IMR-90 (cell line): ENCODE measurements around the gene NAA38. TPM values are rescaled to one million over a fixed set of nuclear protein-coding genes. Genes with fewer than 3 reads are reported as not detected.

ENCODE experiments used
- FOS ChIP-seq: fragments of 150-350 bp; IDR thresholded peaks from 2 replicates; pipeline ENCODE4 v1.6.1; 2016; ENCODE audit warnings: low read depth, low read length
- MAZ ChIP-seq: IDR thresholded peaks from 2 replicates; pipeline ENCODE4 v1.6.1; 2012; ENCODE audit warnings: low read depth, mild to moderate bottlenecking, low read length, improper control_type of control experiment, moderate library complexity, borderline replicate concordance
- RFX5 ChIP-seq: IDR thresholded peaks from 2 replicates; pipeline ENCODE4 v1.8.0; 2012; ENCODE audit warnings: low read depth, mild to moderate bottlenecking, low read length, moderate library complexity
- polyA plus RNA-seq, 3 experiments: library from polyadenylated mRNA; depleted of rRNA; stranded (reverse); fragments of >200 nt; gene quantifications; 2 replicates each; pipeline ENCODE4 v1.2.3, GENCODE V29; 2012; ENCODE audit warnings: low replicate concordance in 1 of 3
- total RNA-seq: library from RNA; depleted of rRNA; stranded (reverse); fragments of >200 nt; gene quantifications from 2 replicates; pipeline ENCODE4 v1.2.3, GENCODE V29; 2012

The NAA38 gene
- total and polyA plus RNA-seq, 2 of the 4 experiments (the other 2 are of a cell fraction): 40.7 to 76.8 TPM

- TF ChIP-seq FOS (no peak), RFX5 (no peak), MAZ (no peak)
These were observed 558 bp upstream of the NAA38 start, which contains the start of gene CYB5D1 (continued) for GRCh38 chr17:7857713-7858521.
